ENCODE data around the gene KPNA3.
"Not testable (repeated sequence)": the region's sequence is repeated elsewhere in the genome, so short reads cannot be mapped to it uniquely, and the experiment has no call there.

The KPNA3 gene

GRCh38 chr13:49774376-49775005, 18.0 kb downstream of the KPNA3 start:
- no peaks in the 10 kb centered on the region for H4K20me1 ChIP-seq (ENCODE audit: insufficient read depth, low read length)
- no peak overlapping the region for H3K4me2 ChIP-seq (ENCODE audit: low read depth, low read length)
- no peak for TF ChIP-seq EZH2phosphoT487 (IDR thresholded peaks at IDR 0.05; ENCODE audit: low read length)
- no peak for TF ChIP-seq EZH2 (optimal IDR thresholded peaks at IDR 0.05; ENCODE audit: low read depth, low read length)
- TF ChIP-seq CTCF (IDR thresholded peaks at IDR 0.05; ENCODE audit: low read length), result no peak
- no peak overlapping the region for H3K27ac ChIP-seq (ENCODE audit: low read length)
- H3K36me3 ChIP-seq (replicated peaks; ENCODE audit: insufficient read depth, low read length), result no peaks in the 10 kb centered on the region
- H2AFZ ChIP-seq (ENCODE audit: low read length), result no peak overlapping the region
- no peak for DNase-seq
- H3K27me3 ChIP-seq (replicated peaks; ENCODE audit: insufficient read depth, low read length), result no peaks in the 10 kb centered on the region
- peaks cover 53% of the 10 kb centered on the region for H3K79me2 ChIP-seq (ENCODE audit: low read length)
- H3K9me3 ChIP-seq (replicated peaks; ENCODE audit: insufficient read depth, low read length), result no peaks in the 10 kb centered on the region
- H3K4me1 ChIP-seq (ENCODE audit: low read length), result no peaks in the 10 kb centered on the region
- no peaks in the 10 kb centered on the region for H3K9me2 ChIP-seq (replicated peaks; ENCODE audit: insufficient read depth, low read length)
- no peak overlapping the region for H3K4me3 ChIP-seq (ENCODE audit: low read length)
- H3F3A ChIP-seq (ENCODE audit: insufficient read depth, low read length), result no peaks in the 10 kb centered on the region
- no peak overlapping the region for H3K9ac ChIP-seq (ENCODE audit: low read length)

- Histone ChIP-seq H3K36me3 (replicated peaks; ENCODE audit: insufficient read depth, low read length) (no peaks in the 10 kb centered on the region), H3K9me2 (replicated peaks; ENCODE audit: insufficient read depth, low read length) (no peaks in the 10 kb centered on the region), H3K79me2 (ENCODE audit: low read length) (peaks cover 52% of the 10 kb centered on the region), H4K20me1 (ENCODE audit: insufficient read depth, low read length) (no peaks in the 10 kb centered on the region), H3K27ac (ENCODE audit: low read length) (no peak overlapping the region), H3K9me3 (replicated peaks; ENCODE audit: insufficient read depth, low read length) (no peaks in the 10 kb centered on the region), H3K4me2 (ENCODE audit: low read depth, low read length) (no peak overlapping the region), H3K27me3 (replicated peaks; ENCODE audit: insufficient read depth, low read length) (no peaks in the 10 kb centered on the region), H2AFZ (ENCODE audit: low read length) (no peak overlapping the region), H3F3A (ENCODE audit: insufficient read depth, low read length) (no peaks in the 10 kb centered on the region), H3K9ac (ENCODE audit: low read length) (no peak overlapping the region), H3K4me1 (ENCODE audit: low read length) (no peaks in the 10 kb centered on the region), H3K4me3 (ENCODE audit: low read length) (no peak overlapping the region)
- no peak for TF ChIP-seq CTCF (IDR thresholded peaks at IDR 0.05; ENCODE audit: low read length)
- no peak for TF ChIP-seq EZH2phosphoT487 (IDR thresholded peaks at IDR 0.05; ENCODE audit: low read length)
- TF ChIP-seq EZH2 (optimal IDR thresholded peaks at IDR 0.05; ENCODE audit: low read depth, low read length), result no peak
- no peak for DNase-seq
Observed at GRCh38 chr13:49772828-49773227, 19.7 kb downstream of the KPNA3 start.

GRCh38 chr13:49761811-49762210, 30.7 kb downstream of the KPNA3 start:
- H3K9ac ChIP-seq (ENCODE audit: low read length); H3K9me3 ChIP-seq (replicated peaks; ENCODE audit: insufficient read depth, low read length); H3K4me3 ChIP-seq (ENCODE audit: low read length); H4K20me1 ChIP-seq (ENCODE audit: insufficient read depth, low read length); H3F3A ChIP-seq (ENCODE audit: insufficient read depth, low read length); H3K27ac ChIP-seq (ENCODE audit: low read length); DNase-seq; H3K36me3 ChIP-seq (replicated peaks; ENCODE audit: insufficient read depth, low read length); H3K4me1 ChIP-seq (ENCODE audit: low read length); H3K9me2 ChIP-seq (replicated peaks; ENCODE audit: insufficient read depth, low read length); H3K27me3 ChIP-seq (replicated peaks; ENCODE audit: insufficient read depth, low read length); H3K4me2 ChIP-seq (ENCODE audit: low read depth, low read length); H2AFZ ChIP-seq (ENCODE audit: low read length): not testable (repeated sequence)
- H3K79me2 ChIP-seq (ENCODE audit: low read length), result peaks cover 24% of the 10 kb centered on the region

GRCh38 chr13:49760558-49760957, 31.9 kb downstream of the KPNA3 start:
- Histone ChIP-seq H4K20me1 (ENCODE audit: insufficient read depth, low read length) (no peaks in the 10 kb centered on the region), H3K4me3 (ENCODE audit: low read length) (no peak overlapping the region), H3K9me2 (replicated peaks; ENCODE audit: insufficient read depth, low read length) (no peaks in the 10 kb centered on the region), H3K27ac (ENCODE audit: low read length) (no peak overlapping the region), H3K27me3 (replicated peaks; ENCODE audit: insufficient read depth, low read length) (no peaks in the 10 kb centered on the region), H3K79me2 (ENCODE audit: low read length) (peaks cover 34% of the 10 kb centered on the region), H3K4me2 (ENCODE audit: low read depth, low read length) (no peak overlapping the region), H3K9ac (ENCODE audit: low read length) (no peak overlapping the region), H3F3A (ENCODE audit: insufficient read depth, low read length) (no peaks in the 10 kb centered on the region), H3K36me3 (replicated peaks; ENCODE audit: insufficient read depth, low read length) (no peaks in the 10 kb centered on the region), H3K4me1 (ENCODE audit: low read length) (no peaks in the 10 kb centered on the region), H3K9me3 (replicated peaks; ENCODE audit: insufficient read depth, low read length) (no peaks in the 10 kb centered on the region), H2AFZ (ENCODE audit: low read length) (no peak overlapping the region)
- no peak for DNase-seq
- TF ChIP-seq EZH2 (optimal IDR thresholded peaks at IDR 0.05; ENCODE audit: low read depth, low read length) (no peak), EZH2phosphoT487 (IDR thresholded peaks at IDR 0.05; ENCODE audit: low read length) (no peak), CTCF (IDR thresholded peaks at IDR 0.05; ENCODE audit: low read length) (no peak)
